ENCODE results near the gene ANKRD16. TPM values are rescaled to one million over a fixed set of nuclear protein-coding genes. Genes with fewer than 3 reads are reported as not detected.

Gene ANKRD16
- total and polyA plus RNA-seq, 2 of the 13 experiments (the other 11 are each of a cell fraction or from before 2014, with no cell fraction given) = 8.0 to 11.4 TPM

GRCh38 chr10:5888351-5888750 is 1.3 kb downstream of the ANKRD16 start (continued):
- TF ChIP-seq TIGD3 (CRISPR knock-in tag; IDR thresholded peaks at IDR 0.05; ENCODE audit: borderline replicate concordance) (no peak), NR2F6 (IDR thresholded peaks at IDR 0.05) (no peak), NR2F6 (CRISPR knock-in tag; IDR thresholded peaks at IDR 0.05) (peak; percentile 38; the same call in 1 of the 2 replicates), PITX1 (CRISPR knock-in tag; IDR thresholded peaks at IDR 0.05) (no peak), ARID4A (CRISPR knock-in tag; IDR thresholded peaks at IDR 0.05; ENCODE audit: borderline replicate concordance) (peak; percentile 50; the same call in 1 of the 2 replicates), RFX3 (CRISPR knock-in tag; IDR thresholded peaks at IDR 0.05) (0 out of 2 replicates have a peak, but pooled peaks have one; percentile 2), DMAP1 (CRISPR knock-in tag; IDR thresholded peaks at IDR 0.05) (no peak), ZNF615 (CRISPR knock-in tag; IDR thresholded peaks at IDR 0.05; ENCODE audit: borderline replicate concordance) (no peak), MXI1 (IDR thresholded peaks at IDR 0.05; ENCODE audit: borderline replicate concordance, low read depth, low read length) (0 out of 3 replicates have a peak, but pooled peaks have one; percentile 42), ZNF263 (CRISPR knock-in tag; IDR thresholded peaks at IDR 0.05) (no peak), ZSCAN25 (CRISPR knock-in tag; IDR thresholded peaks at IDR 0.05) (no peak), LCORL (IDR thresholded peaks at IDR 0.05) (no peak), LCORL (CRISPR knock-in tag; IDR thresholded peaks at IDR 0.05) (peak; percentile 42; the same call in 1 of the 2 replicates), ZNF572 (CRISPR knock-in tag; IDR thresholded peaks at IDR 0.05) (no peak), ARID5B (CRISPR knock-in tag; IDR thresholded peaks at IDR 0.05) (peak; percentile 29; the same call in 1 of the 2 replicates), RARA (CRISPR knock-in tag; IDR thresholded peaks at IDR 0.05) (peak; percentile 30; the same call in 1 of the 2 replicates), SMARCC2 (IDR thresholded peaks at IDR 0.05) (no peak), ZNF280D (CRISPR knock-in tag; IDR thresholded peaks at IDR 0.05) (no peak)
